A673 (cell line): ENCODE results near the gene SMIM30. TPM values are rescaled to one million over a fixed set of nuclear protein-coding genes. Genes with fewer than 3 reads are reported as not detected.

Experiments used
- BruUV-seq: library from RNA; stranded (reverse); fragments of 400-500 nt; replicated peaks from 2 replicates; lab custom pipeline; 2021; lab: Mats Ljungman, UMichigan
- CTCF ChIA-PET: fragments of 300-600 bp; sonication (Branson Sonifier 250); formaldehyde crosslinking; loops from one replicate; lab custom pipeline; 2022; ENCODE audit warnings: antibody characterized with exemption; lab: Charles Lee
- POLR2A ChIA-PET: fragments of 300-600 bp; sonication (Branson Sonifier 250); formaldehyde crosslinking; loops from one replicate; lab custom pipeline; 2022; ENCODE audit warnings: antibody characterized with exemption; ENCODE audit not compliant: low non-redundant PET; lab: Charles Lee
- DNase-seq: peaks from one replicate; pipeline ENCODE4 v3.0.0-alpha.2; 2015; ENCODE audit warnings: low spot score
- H3K27ac ChIP-seq: fragments of 200-600 bp; sonication (generic); 2 replicates; pipeline ENCODE4 v1.5.1; 2016; ENCODE audit warnings: mixed run types, low read depth, mild to moderate bottlenecking, mixed read lengths, antibody characterized with exemption, low read length; ENCODE audit not compliant: poor library complexity, severe bottlenecking
- H3K27me3 ChIP-seq: fragments of 200-600 bp; sonication (generic); replicated peaks from 2 replicates; pipeline ENCODE4 v1.6.1; 2017; ENCODE audit warnings: mixed run types, low read depth, mild to moderate bottlenecking, mixed read lengths, antibody characterized with exemption, low read length; ENCODE audit not compliant: insufficient read depth, poor library complexity
- H3K36me3 ChIP-seq: fragments of 200-600 bp; sonication (generic); 2 replicates; pipeline ENCODE4 v1.6.1; 2016; ENCODE audit warnings: mixed run types, mild to moderate bottlenecking, mixed read lengths, antibody characterized with exemption, low read length; ENCODE audit not compliant: insufficient read depth, poor library complexity, severe bottlenecking
- H3K4me1 ChIP-seq: fragments of 200-600 bp; sonication (generic); 2 replicates; pipeline ENCODE4 v1.6.1; 2017; ENCODE audit warnings: mixed run types, mild to moderate bottlenecking, mixed read lengths, antibody characterized with exemption, low read length; ENCODE audit not compliant: insufficient read depth, poor library complexity, severe bottlenecking
- H3K4me3 ChIP-seq: fragments of 200-600 bp; sonication (generic); 2 replicates; pipeline ENCODE4 v1.5.1; 2016; ENCODE audit warnings: low read depth, mixed run types, mild to moderate bottlenecking, mixed read lengths, low read length; ENCODE audit not compliant: poor library complexity, severe bottlenecking
- H3K9me3 ChIP-seq: fragments of 200-600 bp; sonication (generic); 2 replicates; pipeline ENCODE4 v1.6.1; 2016; ENCODE audit warnings: mixed run types, low read depth, mild to moderate bottlenecking, mixed read lengths, antibody characterized with exemption, low read length; ENCODE audit not compliant: poor library complexity, severe bottlenecking
- EZH2 ChIP-seq: fragments of 200-600 bp; sonication (generic); IDR thresholded peaks from 2 replicates; pipeline ENCODE4 v1.6.1; 2017; ENCODE audit warnings: borderline replicate concordance, low read depth, mild to moderate bottlenecking, mixed read lengths, antibody characterized with exemption, low read length; ENCODE audit not compliant: poor library complexity, severe bottlenecking
- intact Hi-C: fragments of 100-400 bp; cut with micrococcal nuclease; formaldehyde crosslinking; loops from one replicate; pipeline ENCODE4 v1.10.0; 2022; ENCODE audit not compliant: unreplicated experiment
- total RNA-seq: library from RNA; stranded (reverse); gene quantifications from 2 replicates; pipeline ENCODE4 v1.2.3, GENCODE V29; 2021
- TF ChIP-seq, protein P1 (sequence below): fragments of 300-800, 200-600 bp; sonication (generic); conservative IDR thresholded peaks from 2 replicates; pipeline ENCODE4 v1.5.1; 2017; ENCODE audit warnings: low read depth, mild to moderate bottlenecking, antibody characterized with exemption, low read length, moderate library complexity, mixed read lengths

SMIM30 gene
- total RNA-seq, 1 experiment from 2014 or later = 40.8 TPM

GRCh38 chr7:113159746-113160339 is 41.5 kb upstream of the SMIM30 start:
- BruUV-seq = no TSS peak
- CTCF ChIA-PET = interaction anchor here (0.6 to 1.5 kb wide), 4 partner anchors 129 to 712 kb away, joined by 3 to 5 read pairs (median 3); no protein-coding TSS in a partner anchor
- POLR2A ChIA-PET = no interaction called here
- TF ChIP-seq, protein P1, sequence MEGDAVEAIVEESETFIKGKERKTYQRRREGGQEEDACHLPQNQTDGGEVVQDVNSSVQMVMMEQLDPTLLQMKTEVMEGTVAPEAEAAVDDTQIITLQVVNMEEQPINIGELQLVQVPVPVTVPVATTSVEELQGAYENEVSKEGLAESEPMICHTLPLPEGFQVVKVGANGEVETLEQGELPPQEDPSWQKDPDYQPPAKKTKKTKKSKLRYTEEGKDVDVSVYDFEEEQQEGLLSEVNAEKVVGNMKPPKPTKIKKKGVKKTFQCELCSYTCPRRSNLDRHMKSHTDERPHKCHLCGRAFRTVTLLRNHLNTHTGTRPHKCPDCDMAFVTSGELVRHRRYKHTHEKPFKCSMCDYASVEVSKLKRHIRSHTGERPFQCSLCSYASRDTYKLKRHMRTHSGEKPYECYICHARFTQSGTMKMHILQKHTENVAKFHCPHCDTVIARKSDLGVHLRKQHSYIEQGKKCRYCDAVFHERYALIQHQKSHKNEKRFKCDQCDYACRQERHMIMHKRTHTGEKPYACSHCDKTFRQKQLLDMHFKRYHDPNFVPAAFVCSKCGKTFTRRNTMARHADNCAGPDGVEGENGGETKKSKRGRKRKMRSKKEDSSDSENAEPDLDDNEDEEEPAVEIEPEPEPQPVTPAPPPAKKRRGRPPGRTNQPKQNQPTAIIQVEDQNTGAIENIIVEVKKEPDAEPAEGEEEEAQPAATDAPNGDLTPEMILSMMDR = peak; percentile 73
- no peak for TF ChIP-seq EZH2
- Histone ChIP-seq H3K4me3 (no peak overlapping the region), H3K4me1 (no peaks in the 10 kb centered on the region), H3K9me3 (no peaks in the 10 kb centered on the region), H3K27ac (no peak overlapping the region), H3K27me3 (peaks cover 5% of the 10 kb centered on the region), H3K36me3 (no peaks in the 10 kb centered on the region)
- intact Hi-C loops = loop anchor here (2.0 to 10.0 kb wide), 4 partner anchors 129 to 537 kb away; no protein-coding TSS in a partner anchor
- peak; percentile 49 for DNase-seq

GRCh38 chr7:113158756-113159155 is 40.4 kb upstream of the SMIM30 start:
- CTCF ChIA-PET = no interaction called here
- intact Hi-C loops = loop anchor here (2.0 to 10.0 kb wide), 3 partner anchors 130 to 262 kb away; no protein-coding TSS in a partner anchor
- TF ChIP-seq EZH2 = no peak
- TF ChIP-seq, protein P1 = no peak
- peaks cover 5% of the 10 kb centered on the region for H3K27me3 ChIP-seq
- H3K4me3 ChIP-seq = no peak overlapping the region
- no peak overlapping the region for H3K27ac ChIP-seq
- no peaks in the 10 kb centered on the region for H3K36me3 ChIP-seq
- POLR2A ChIA-PET = no interaction called here
- no peaks in the 10 kb centered on the region for H3K9me3 ChIP-seq
- no peak for DNase-seq
- no TSS peak for BruUV-seq
- H3K4me1 ChIP-seq = no peaks in the 10 kb centered on the region

DNA sequence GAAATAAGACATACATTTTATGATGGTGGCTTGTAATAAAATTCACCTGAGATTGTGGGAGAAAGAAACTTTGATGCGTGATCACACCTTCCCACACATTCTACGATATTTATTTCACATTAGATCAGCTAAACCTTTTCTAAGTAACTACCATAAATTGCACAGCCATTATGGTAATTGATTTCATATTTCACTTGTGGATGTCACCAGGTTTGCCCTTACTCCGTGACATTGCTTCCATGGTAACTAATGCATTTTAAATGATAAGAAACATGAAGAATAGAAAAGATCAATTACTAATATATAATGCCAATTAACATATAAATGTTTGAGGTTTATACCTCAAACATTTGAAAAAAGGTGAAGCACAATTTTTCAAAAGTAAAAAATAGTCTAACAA is 35.8 kb upstream of the SMIM30 start:
- H3K4me1 ChIP-seq = no peaks in the 10 kb centered on the region
- BruUV-seq = no TSS peak
- H3K36me3 ChIP-seq = no peaks in the 10 kb centered on the region
- no peak for DNase-seq
- no peaks in the 10 kb centered on the region for H3K9me3 ChIP-seq
- ChIA-PET POLR2A (no interaction called here), CTCF (no interaction called here)
- TF ChIP-seq, protein P1 = no peak
- no peak for TF ChIP-seq EZH2
- peaks cover 9% of the 10 kb centered on the region for H3K27me3 ChIP-seq
- H3K27ac ChIP-seq = no peak overlapping the region
- H3K4me3 ChIP-seq = no peak overlapping the region
- intact Hi-C loops = loop anchor here (10.0 kb wide), 1 partner anchor 139 kb away; no protein-coding TSS in a partner anchor
